HG03432 (cell line): ENCODE measurements around the gene ACOXL.

Source experiments
- ATAC-seq: cut with Tn5 transposase; IDR thresholded peaks from one replicate; pipeline ENCODE4 v1.9.1; 2021; ENCODE audit warnings: mild to moderate bottlenecking, moderate library complexity; ENCODE audit not compliant: unreplicated experiment

The ACOXL gene

DNA sequence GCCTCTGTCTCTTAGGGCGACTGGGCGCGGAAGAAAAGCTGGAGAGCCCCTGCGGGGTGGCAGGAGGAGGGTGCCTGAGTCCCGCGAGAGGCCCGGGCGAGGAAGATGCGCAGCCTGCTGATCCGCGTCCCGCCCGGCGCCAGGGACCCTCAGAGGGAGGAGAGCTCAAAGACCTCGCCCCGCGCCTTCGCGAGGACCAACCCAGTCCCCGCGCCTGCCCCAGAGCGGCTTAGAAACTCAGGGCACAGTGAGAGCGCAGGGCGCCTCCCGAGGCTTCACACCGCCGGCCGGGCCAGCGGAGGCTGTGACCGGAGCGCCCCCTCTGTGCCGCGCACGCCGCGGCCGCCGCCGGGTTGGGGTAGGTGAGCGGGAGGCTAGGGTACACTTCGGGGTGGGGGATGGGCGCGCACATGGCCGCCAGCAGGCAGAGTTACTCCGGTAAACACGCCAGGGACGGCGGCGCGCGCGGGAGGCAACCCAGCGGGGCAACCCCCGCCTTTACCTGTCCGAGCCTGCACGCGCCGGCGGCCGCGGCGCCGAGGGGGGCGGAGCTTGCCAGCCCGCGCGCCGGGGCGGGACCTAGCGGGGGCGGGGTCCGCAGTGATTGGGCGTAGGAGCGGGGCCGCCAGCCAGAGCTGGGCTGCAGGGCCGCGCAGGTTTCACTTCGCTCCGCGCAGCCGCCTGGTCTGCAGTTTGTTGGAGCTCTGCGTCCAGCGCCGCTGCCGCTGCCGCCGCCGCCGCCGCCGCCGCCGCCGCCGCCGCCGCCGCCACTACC, 388.1 kb downstream of the ACOXL start, which contains the start of gene BCL2L11:
BCL2L11 (plus strand) TSS at position 662 of the 775 bp plus-strand sequence. CDS start 2,832 bp downstream, outside the sequence.
- ATAC-seq, result peak; percentile 57

DNA sequence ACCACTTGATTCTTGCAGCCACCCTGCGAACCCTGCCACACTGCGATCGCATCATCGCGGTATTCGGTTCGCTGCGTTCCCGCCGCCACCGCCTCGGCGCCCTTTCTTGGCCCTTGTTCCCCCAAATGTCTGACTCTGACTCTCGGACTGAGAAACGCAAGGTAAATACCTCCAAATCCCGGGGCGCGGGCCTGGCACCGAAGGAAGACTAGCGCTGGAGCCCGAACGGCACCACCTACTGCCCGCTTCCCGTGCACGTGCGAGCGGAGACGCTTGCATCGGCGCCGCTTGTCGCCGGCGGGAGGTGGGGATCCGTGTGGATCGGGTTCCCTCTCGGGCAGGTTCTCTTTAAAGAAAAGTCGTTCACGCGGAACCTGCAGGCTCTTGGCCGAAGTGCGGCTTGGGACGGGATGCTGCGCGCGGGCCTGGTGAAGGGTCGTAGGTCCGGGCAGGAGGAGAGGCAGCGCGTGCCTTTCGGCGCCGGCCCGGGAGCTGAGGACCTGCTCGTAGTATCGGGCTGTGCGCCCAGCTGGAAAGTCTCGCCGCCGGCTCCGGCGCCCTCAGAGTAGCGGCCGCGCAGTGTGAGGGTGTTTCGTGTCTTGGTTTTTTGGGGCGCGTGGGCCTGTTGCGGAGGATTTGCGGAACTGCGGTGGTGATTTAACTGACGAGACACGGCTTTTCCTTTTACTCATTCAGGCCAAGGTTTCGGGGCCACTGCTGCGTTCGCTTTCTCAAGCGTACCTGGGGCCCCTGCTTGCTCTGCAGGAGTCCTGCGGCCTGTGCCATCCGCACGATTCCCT, 388.9 kb downstream of the ACOXL start:
- peak; percentile 4 for ATAC-seq

DNA sequence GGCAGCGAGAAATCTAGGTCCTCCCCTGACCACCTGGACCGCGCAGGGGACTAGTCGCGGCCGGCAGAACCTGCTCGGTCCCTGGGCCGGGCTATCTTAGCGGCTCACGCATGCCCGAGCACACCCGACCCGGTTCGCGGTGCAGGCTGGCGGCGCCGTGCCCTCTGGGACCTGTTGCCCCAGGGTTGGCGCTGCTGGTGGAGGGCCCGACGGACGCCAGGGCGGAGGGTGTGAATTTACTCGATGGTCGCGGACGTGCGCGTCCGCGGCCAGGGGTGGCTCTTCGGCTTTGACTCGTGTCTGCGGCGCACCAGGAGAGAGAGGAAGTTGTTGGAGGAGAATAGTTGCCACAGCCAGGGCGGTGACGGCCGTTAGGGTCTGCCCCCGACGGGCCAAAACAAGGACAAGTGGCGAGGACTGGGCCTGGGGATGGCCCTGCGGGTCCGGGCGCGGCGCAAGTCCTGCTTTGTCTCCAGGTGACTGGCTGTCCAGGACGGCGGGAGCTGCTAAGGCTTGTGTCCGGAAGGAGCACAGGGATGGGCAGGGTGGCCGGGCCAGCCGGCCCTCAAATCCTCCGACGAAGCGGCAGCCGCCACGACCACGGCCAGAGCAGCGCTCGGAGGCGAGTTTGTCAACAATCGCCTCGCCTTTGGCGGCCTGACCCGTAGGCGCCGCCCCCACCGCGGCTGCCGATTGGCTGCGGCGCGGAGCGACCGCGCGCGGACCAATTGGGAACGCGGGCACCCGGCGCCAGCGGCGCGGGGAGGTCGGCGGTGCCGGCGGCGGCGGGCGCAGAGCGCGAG, 389.7 kb downstream of the ACOXL start:
- peak; percentile 56 for ATAC-seq

DNA sequence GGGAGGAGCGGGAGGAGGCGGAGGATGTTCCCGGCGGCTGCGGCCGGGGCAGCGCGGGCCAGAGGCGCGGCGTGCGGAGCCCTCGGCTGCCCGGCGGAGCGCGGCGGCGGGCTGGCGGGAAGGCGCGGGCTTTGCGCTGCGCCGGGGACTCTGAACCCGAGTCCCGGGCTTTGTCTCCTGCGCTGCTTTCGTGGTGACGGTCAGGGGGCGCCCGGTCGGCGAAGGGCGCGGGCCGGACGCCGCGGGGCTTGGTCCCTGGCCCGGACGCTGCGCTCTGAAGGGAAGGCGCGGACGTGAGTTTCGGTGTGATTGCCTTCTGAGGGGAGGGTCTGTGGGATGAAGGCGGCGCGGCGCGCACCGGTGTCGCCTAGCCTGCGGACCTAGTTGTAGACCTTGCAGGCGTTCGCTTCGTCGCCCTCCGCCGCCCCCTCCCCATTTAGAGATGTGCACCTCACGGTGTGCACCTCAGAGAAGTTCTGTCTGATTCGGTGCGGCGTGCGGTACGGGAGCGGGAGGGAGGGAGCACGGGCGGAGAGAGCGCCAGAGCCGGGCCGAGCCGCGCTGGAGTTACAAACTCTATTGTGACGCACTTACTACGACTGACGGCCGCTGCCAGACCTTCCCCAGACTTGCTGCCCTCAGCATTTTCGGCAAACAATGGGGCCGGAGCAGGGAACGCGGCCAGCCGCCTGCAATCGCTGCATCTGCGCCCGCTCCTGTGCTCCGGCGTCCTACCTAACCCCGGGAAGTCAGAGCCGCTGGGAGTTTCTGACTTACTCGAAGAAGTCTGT, 390.5 kb downstream of the ACOXL start:
- peak; percentile 1 for ATAC-seq

DNA sequence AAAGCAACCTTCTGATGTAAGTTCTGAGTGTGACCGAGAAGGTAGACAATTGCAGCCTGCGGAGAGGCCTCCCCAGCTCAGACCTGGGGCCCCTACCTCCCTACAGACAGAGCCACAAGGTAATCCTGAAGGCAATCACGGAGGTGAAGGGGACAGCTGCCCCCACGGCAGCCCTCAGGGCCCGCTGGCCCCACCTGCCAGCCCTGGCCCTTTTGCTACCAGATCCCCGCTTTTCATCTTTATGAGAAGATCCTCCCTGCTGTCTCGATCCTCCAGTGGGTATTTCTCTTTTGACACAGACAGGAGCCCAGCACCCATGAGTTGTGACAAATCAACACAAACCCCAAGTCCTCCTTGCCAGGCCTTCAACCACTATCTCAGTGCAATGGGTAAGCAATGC, 391.4 kb downstream of the ACOXL start:
- no peak for ATAC-seq

DNA sequence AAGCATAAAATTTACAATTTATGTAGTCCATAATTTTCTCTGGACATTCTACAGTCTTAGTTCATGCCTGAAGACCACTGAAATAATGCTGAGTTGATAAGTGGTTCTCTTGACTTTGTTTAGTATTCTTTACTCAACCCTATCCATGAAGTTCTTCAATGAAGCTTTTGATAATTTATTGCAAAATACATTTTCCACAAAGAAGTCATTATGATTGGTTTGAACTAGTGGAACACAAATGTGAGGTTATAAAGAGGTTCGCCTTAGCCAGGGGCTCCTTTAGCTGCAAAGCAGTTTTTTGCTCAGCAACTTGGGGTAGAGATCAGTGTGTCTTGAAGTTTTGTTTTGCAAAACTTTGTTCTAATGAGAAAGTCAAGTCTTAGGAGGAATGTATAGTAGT, 394.2 kb downstream of the ACOXL start:
- no peak for ATAC-seq

DNA sequence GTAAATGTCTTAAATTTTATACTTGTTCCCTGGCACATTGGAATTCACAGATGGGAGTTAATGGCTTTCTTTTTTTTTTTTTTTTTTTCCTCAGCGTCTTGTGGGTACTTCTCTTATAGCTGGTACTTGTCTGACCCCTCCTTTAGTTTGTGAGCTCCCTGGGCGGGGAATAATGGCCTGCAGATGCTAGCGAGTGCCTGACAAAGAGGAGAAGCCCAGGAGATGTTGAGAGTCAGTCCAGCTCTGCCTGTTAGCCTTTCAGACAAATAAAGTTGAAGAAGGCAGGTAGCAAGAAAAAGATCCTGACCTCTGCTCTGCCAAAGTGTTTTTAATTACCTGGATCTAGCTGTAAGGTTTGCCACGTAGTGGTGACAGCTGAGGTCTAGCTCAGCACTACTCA, 395.0 kb downstream of the ACOXL start:
- ATAC-seq, result no peak

DNA sequence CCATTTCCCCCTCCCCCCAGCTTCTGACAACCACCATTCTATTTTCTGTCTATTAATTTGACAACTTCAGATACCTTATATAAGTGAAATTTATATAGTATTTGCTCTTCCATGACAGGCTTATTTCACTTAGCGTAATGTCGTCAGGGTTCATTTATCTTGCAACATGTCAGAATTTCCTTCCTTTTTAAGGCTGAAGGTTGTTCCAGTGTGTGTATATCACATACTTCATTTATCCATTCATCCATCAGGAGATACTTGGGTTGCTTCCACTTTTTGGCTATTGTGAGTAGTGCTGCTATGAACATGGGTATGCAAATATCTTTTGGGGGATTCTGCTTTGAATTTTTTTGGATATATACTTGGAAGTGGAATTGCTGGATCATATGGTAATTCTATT, 395.7 kb downstream of the ACOXL start:
- ATAC-seq, result no peak

DNA sequence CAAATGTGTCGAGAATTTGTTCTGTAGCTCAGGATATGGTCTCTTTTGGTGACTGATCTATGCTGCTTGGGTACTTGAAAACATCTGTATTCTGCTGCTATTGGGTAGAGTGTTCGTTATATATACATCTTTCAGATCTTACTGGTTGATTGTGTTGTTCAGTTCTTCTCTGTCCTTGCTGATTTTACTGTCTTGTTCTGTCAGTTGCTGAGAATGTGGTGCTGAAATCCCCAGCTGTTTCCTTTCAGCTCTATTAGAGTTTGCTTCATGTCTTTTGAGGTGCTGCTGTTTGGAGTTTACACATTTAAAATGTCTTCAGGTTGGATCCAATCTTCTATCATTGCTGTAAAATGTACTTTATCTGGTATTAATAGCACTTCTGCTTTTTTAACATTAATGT, 401.2 kb downstream of the ACOXL start:
- peak; percentile 39 for ATAC-seq

DNA sequence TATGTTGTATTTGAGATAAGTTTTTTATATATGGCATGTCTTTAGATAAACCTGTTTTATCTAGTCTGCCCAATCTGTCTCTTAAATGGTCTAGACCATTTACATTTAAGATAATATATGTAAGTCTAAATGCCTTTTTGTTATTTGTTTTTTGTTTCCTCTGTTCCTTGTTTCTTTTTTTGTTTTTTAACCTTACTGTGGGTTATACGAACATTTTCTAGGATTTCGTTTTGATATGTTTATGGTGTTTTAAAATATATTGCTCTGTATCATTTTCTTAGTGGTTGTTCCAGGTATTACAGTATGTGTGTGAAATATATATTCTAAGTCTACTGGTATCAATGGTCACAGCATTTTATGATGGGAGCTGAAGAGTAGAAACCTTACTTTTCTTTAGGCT, 401.7 kb downstream of the ACOXL start:
- ATAC-seq, result no peak

DNA sequence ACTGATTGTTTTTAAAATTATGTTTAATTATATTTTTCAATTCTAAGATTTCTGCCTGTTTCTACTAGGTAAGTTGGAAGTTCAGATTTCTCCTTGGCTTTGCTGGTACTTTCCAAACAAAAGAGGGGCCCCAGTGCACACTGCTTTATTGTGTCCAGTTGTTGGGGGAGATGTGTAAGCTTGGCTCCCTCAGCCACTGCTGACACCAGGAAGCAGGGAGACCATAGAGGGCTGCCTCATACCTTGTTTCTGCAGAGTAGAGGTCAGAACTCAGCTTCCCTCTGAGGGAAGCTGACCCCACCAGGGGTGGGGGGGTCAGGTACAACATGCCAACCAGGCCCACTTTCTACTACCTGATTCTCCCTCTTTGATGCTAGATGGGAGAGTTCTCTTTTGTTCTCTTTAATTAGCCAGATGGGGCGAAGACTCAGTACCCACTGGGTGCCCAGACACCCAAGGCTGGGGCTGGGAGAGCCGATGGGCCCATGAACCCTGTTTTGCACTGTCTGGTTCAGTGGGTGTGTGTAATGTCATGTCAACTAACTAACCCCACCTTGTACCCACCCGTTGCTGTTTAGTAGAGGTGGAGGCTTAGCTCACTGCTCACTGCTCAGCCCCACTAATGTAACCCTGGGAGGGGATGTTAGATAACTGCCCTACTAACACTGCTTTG, 403.0 kb downstream of the ACOXL start:
- no peak for ATAC-seq

DNA sequence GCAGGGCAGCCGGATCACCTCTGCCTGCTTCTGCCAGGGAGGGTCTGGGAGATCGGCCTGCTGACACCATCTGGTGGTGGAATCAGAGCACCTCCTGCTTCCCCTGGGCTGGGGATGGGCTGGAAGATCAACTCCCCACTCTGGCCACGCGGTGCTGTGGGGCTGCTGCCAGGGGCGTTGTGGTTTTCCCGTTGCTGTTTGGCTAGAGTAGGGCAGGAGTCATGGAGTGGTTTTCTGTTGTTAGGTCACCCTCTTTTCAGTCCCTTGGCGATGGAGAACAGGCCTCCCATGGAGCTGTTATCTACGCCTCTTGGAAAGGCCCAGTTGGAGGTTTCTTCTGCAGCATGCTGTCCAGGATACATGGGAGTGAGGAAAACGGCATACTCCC, 403.5 kb downstream of the ACOXL start:
- no peak for ATAC-seq

DNA sequence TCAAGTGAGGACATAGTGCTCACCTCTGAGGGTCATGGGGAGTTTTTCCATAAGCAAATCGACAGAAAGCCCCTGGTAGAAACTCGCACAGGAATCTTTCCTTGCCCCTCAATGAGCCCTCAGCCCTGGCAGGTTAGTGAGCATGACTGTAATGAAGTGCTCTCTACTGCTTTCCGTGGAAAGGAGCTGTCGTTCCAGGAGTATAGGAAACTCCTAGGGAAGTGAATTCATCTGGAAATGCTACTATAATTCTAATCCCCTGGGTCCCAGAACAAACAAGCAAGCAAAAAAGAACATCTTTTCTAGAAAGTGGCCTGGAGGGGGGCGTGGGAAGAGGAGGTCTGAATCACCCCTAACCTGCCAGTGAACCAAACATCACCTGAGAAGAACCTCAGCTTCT, 406.5 kb downstream of the ACOXL start:
- no peak for ATAC-seq

DNA sequence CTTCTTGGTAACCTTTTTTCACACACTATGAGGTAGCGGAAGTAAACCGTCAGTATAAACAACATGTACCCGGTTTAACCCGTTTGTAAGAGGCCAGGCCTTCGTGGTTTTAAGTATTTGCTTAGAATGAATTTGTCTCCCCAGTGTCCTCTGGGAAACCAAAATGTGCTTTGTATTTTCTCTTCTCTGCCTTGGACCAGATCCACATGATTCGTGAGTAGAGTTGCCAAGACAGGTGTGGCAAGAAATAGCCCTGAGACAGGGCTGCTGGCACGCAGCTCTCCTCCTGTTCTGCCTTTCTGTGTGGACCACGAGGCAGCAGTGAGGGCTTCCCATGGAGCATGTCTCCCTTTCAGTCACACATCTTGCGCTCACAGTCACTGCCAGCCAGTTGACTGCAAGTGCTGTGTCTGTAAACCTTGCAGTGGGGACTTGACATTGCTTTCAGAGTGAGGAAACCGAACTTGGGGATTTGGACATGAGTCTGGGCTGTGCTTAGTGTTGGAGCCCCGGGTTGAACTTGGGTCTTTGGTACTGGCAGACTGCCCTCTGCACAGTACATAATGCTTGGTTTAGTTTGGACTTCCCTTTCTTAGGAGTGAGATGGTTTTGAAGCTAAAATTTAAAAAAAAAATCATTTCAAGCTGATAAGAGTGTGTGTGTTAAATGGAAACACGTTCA, 407.4 kb downstream of the ACOXL start:
- no peak for ATAC-seq

DNA sequence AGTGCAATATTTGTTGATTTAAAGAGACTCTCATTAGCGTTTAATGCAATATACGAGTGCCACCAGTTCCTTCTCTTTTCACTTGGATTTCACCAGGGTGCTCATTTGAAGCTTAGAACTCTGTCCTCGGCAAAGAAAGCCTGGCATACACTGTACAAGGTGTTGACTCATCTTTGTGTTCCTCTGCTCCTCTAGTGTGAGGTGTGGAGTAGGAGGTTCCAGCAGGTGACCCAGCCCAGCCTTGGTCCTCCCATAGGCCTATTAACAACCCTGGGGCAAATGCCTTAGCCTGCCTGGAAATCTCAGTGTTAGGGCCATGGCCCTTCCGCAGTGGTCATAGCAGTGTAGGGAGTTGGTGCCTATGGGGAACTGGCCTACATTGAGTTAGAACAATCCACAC, 408.4 kb downstream of the ACOXL start:
- ATAC-seq, result no peak

DNA sequence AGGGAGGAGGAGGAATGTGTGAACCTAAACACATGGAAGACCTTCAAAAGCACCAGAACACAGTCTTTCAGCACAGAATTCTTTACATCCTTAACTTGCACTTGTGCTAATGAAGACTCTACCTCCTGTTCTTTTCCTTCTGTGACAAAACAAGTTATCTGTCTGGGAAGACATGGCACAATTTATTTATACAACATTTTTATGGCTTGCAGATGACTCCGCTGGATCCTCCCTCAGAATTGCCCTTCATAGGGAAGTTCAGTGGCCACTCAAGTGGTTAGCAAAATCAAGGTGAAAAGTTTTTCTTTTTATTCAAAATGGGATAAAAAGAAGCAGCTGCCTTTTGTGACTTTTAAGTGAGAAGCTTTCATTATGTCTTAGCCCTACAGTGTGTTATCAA, 409.7 kb downstream of the ACOXL start:
- ATAC-seq, result no peak

DNA sequence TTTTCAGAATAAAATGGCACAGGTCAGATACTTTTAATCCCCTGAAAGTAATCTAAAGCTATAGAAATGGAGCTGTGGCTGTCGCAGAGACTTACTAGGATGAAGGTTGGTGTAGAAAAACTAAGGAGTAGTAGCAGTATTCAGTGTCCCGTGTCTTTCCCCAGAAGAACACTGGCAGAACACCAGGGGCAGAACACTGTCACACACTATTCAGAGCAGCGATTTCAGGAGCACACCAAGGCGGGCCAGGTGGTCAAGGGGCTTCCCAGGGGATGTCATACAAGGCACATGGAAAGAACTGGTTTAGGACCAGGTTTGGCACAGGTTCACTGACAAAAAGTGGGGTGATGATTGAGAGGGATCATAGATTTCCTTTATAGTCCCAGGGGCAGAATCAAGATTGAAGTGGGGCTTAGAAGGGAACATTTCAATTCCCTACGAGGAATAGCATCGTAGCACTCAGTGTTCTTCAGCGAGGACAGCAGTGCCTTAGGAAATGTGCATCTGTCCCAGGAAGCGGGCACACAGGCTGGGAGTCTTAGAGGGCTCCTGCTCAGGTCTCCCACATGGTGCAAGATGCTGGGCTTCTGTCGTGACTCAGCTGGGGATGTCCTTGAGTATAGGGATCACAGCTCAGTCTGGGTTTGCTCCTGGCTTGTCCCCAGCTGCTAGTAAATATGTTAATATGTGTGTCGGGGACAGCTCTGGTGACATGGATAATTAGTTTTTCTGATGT, 410.9 kb downstream of the ACOXL start:
- ATAC-seq, result no peak

DNA sequence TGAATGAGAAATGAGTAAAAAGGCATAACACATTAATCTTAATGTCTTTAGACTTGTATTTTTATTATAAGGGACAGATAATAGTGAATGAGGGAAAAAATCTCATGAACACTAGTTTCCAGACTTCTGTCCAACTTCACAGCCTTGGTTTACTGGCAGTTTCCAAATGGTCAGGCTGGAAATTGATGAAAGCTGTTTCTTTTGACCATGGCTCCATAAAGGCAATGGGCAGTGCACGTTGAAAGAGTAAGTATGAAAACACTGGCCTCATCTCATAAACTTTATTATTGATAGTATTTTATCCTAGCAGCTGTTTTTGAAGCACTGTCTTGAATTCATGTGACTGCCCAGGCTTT, 411.4 kb downstream of the ACOXL start:
- ATAC-seq, result no peak
